NCI-H2107 treated with DMSO at 0.1 percent for 48 hours (cell line): Measurements from ENCODE around the gene FBRS.
"Not testable (repeated sequence)": the region's sequence is repeated elsewhere in the genome, so short reads cannot be mapped to it uniquely, and the experiment has no call there.

ENCODE experiments used
- DNase-seq: peaks from one replicate; lab custom pipeline; 2025; ENCODE audit not compliant: unreplicated experiment; lab: John Stamatoyannopoulos, UW

FBRS gene

DNA sequence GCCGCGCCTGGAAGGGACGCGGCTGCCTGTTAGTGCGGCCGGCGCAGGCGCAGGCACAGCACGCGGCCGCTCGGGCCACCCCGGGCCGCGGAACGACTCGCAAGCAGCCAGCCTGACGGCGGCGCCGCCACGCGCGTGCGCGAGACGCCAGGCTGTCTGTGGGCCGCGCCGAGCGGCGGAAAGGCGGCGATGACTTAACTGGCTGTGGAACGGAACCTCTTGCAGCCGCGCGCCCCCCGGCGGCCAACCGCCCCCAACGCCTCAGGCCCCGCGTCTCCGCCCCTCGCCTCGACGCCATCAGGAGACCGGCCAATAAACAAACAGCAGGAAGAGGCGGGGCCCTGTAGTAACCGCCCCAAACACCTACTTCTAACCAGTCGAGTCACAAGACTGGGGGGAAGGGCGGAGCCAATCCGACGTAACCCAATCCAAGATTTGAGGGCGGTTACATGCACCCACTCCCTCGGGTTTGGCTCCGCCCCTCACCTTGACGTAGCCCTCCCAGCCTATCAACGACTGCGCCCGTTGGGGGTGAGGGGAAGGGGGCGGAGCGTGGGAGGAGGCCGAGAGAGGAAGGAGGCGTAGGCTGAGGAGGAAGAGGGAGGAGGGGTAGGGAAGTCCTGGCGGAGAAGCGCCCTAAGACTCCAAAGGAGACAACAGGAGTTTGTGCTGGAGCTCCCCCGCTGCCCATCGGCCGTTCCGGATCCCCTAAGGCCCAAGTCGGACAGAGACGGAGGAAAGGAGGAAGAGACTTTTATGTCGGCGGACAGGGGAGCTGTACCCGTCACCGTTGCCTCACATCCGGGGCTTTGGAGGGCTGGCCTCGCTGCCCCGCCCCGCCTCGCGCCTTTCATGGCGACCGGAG lies at the start of gene FBRS:
Gene FBRS, plus strand, starts transcription at position 566 of the 865 bp plus-strand sequence. CDS start 1,088 bp downstream, outside the sequence.
- peak; percentile 99 for DNase-seq

DNA sequence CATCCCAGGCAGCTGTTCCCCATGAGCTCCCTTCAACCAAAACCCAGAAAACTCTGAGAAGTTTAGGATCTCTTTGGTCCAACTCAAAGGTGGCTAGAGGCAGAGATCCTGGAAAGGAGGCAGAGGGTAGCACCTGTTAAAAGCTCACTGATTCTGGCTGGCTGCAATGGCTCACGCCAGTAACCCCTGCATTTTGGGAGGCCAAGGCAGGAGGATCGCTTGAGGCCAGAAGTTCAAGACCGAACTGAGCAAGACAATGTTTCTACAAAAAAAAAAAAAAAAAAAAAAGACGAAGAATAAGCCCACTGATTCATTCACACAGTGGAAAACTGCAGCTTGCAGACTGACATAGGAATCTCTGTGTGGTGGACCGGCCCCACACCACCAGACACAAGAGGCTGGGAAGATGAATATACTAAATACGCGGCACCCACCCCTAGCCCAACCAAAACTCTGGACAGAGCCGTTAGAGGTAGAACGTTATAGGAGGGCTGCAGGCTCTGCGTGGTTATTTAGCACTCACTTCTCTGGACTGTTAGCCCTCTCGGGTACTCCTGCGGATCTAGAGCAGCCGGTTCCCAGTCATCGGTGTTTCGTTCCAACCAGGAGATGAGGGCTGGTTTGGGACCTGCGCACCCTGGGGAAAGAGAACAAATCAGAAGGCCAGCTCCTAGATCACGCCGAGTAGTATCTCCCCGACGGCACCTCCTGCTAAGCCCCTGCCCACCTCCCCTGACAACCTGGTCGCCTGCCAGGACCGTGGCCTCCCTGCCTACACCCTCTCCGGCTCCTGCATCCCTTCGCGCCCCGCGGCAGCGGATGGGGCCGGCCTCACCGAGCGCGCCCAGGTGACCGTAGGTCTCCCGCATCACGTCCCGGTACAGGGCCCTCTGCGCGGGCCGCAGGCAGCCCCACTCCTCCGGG lies 49.0 kb upstream of the FBRS start:
- DNase-seq: peak; percentile 12

DNA sequence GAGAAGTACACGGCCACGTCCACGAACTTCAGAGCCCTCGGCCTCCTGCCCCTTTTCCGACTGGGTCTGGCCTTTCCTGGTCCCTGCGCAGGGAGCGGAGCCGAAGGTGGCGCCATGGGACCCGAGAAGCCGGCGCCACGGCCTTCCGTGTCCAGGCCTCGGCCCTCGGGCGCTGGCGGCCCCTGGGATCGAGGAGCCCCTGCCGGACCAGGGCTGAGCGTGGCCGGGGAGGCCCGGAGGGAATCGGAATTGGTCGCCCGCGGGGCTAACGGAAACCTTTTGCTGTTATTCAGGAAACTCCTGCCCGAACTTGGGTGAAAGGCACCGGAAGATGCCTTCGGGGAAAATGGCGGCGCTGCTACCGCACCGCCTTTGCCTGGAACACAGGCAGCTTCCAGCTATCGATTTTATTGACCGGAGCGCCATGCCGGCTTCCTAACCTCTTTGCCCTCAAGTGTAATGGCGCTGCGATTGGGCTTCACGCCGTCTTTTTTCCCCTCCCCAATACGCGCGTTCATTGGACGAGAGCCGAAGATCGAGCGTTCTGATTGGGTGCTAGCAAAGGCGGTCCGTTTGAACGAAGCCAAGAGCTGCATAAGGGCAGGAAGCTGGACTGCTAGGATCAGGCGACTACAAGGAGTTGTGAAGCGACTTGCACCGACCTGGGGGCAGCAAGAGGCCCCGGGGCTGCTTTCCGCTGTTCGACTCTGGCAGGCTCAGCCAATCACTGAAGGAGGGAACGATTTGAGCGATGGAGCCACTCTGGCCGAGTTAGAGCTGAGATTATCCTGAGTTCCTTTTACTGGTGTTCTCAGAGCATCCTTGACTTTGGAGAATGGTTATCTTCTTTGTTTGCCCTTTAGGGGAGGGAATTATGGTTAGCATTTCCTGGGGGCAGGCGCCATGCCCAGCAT lies 48.0 kb upstream of the FBRS start, which contains the start of gene ZNF689:
Gene ZNF689, minus strand, starts transcription at position 464 of the 914 bp plus-strand sequence. Its CDS starts 348 bp downstream, at position 116.
- peak; percentile 93 for DNase-seq

DNA sequence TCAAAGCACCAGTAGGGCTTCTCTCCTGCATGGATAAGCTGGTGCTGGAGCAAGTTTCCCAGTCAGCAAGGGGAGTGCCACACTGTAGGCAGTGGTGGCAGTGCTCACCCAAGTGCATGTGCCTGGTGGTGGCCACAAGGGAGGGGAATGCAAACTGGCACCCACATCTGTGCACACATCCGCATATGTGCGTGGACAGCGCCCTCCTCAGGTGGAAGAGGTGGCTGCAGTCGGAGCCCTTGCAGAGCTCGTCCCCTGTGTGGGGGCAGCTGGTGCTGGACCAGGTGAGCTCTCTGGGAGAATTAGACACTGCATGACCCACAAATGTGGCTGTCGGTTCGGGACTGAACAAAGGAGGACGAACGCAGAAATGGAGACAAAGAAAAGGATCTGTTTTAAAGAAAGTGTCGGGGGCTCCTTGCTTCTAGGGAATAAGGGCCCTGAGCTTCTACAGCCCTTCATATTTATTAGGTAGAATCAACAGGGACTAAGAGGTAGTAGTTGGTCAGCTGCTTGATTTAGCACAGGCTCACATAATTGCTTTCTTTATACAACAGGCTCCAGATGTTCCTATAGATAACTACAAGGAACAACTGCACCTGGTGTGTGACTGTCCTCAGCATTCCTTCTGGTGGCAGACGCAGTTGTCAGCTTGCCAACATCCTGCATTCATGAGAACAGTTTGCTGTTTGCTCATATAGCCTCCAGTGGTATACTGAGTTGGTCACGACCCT lies 42.7 kb upstream of the FBRS start:
- DNase-seq: no peak

DNA sequence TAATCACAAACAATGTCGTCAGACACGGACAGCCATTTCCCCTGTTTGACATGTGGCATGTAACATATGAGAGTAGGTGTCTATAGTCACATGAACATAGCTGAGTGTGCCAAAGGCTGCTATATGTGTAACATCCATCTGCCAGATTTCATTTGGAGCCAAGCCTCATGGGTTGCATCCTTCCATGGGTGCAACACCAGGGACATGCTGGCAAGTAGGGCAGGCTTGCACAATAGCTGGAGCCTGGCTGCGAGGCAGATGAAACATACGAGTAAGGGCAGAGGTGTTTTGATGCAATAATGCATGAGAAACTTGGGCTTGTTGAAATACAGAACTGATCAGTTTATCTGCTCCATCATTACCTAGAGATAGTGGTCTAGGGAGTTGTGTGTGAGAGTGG lies 39.0 kb upstream of the FBRS start:
- DNase-seq: no peak

DNA sequence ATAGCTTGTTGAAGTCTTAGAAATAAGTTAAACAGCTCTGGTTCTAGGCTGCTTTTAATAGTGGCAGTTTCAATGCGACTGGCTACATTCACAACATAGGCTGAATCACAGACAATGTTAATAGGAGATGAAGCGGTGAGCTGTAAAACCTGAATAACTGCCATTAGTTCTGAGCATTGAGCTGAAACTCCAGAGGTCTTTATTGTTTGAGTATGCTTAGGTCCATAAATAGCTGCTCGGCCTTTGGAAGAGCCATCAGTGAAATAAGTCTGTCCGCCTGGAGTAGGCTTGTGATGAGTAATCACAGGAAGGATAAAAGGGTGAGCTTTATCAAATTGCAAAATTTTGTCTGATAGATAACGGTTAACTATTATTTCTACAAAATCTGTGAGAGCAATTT lies 38.6 kb upstream of the FBRS start:
- no peak for DNase-seq

DNA sequence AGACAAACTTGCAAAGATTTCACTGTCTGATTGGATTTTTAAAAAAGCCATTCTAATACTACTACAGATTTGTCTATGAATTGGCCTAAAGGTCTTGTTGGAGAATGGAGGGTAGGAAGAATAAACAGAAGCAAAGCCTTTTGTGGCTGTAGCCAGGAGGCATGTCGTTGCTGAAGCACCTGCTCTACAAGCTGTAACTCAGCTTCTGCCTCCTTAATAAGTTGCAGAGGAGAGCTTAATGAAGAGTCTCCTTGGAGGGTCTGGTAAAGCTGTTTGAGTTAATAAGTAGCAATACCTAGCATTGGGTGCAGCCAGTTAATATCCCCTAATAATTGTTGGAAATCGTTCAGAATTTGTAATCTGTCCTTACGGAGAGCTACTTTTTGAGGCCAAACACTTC lies 38.1 kb upstream of the FBRS start:
- DNase-seq: no peak

DNA sequence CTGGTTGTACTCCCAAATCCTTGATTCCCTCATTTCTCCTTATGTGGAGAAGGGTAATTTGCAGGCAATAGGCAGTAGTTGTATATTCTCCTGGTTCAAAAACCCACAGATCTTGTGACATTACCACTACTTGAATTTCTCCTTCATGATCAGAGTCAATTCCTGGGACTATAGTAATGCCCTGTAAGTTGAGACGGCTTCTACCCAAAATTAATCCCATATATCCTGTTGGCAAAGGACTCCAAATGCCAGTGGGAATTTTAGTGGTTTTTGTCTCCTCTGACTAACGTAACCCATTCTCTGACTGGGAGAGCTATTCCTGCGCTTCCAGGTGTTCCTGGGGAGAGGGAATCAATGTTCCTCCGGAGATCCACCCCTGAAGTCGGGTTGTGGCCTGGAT lies 36.5 kb upstream of the FBRS start:
- DNase-seq: no peak

DNA sequence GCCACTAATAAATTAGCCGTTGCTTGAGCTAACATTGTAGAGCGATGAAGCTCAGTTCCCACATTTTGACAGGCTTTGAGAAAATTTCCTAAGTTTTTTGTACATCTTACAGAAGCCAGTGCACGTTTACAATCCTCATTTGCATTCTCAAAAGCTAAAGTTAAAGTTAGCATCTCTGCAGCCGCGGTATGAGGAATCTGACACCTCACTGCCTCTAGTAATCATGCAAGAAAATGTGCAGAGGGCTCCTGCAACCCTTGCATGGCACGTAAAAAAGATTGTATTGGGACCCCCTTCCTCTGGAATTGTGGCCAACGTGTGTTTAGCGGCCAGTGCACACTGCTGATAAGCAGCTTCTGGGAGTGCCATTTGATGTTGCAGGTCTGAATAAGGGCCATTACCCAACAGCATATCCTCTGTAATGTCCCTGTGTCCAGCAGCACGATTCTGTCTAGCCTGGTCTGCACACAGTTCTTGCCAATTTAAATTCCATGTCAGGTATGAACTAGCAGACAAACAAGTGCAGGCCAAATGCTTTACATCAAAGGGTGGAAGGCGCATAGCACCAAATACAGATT lies 35.7 kb upstream of the FBRS start:
- no peak for DNase-seq

DNA sequence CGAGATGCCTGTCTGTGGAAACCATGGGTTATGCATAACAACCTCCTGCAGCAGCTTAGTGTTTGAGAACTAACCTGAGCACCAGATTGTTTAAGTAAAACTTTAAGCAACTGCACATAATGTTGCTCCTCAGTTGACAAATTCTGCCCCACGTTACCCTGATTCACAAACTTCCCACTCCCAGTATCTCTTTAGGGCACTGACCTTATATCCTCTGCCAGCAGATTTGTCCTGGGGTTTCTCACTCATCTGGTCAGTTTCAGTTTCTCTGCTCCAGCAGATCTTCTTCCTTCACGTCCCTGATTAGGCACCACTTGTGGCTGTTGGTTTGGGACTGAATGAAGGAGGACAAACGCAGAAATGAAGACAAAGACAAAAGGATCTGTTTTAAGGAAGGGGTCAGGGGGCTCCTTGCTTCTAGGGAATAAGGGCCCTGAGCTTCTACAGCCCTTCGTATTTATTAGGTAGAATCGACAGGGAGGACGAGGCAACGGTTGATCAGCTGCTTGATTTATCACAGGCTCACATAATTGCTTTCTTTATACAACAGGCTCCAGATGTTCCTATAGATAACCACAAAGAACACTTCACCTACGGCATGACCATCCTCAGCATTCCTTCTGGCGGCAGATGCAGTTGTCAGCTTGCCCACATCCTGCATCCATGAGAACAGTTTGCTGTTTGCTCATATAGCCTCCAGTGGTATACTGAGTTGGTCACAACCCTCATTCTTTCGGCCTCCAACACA lies 34.5 kb upstream of the FBRS start:
- DNase-seq: no peak

DNA sequence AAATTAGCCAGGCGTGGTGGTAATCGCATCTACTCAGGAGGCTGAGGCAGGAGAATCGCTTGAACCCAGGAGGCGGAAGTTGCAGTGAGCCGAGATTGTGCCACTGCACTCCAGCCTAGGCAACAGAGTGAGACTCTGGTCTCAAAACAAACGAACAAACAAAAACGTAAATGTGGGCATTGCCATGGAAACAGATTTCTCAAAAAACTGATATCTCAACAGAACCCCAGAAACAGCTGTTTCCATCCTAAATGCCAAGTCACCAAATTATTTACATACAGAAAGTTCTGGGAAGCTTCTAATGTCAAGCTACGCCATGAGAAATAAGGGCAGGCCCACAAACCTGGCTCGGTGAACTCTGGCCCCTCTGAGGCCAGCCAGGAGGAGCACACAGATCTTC lies 32.0 kb upstream of the FBRS start:
- no peak for DNase-seq

DNA sequence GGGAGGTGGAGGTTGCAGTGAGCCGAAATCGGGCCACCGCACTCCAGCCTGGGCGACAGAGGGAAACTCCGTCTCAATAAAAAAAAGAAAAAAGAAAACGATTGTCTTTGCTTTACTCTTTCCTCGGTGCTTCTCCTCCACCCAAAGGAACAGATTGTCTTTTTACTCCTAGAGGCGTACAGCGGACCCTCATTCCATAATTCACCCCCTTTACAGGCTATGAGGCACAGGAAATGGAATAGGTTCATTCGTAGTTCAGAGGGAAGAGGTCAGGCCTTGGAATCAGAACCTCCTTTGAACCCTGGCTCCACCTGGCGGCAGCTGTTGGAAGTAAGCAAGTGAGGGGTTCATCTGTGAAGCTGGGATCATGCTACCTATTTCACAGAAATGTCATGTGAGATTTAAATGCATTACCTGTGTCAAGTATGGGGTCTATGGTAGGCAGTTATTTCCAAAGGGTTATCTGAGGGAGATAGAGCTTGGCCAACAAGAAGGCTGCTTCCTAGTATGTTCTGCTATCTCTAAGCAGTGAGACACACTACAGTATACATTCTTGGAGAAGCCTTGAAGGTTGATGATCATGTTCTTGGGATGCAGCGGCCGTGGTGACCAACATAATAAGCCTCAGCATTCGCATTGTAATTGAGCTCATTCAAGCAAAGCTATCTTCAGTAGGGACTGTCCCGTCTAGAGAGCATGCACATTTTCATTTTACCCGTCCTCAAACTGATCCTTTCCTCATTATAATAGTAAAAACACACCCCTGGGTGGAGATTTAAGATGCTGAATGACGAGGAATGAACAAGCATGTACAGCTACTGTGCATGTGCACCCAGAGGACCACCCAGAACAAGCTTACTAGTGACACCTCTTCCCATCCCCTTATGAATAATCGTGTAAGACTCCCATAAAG lies 29.3 kb upstream of the FBRS start:
- peak; percentile 82 for DNase-seq

DNA sequence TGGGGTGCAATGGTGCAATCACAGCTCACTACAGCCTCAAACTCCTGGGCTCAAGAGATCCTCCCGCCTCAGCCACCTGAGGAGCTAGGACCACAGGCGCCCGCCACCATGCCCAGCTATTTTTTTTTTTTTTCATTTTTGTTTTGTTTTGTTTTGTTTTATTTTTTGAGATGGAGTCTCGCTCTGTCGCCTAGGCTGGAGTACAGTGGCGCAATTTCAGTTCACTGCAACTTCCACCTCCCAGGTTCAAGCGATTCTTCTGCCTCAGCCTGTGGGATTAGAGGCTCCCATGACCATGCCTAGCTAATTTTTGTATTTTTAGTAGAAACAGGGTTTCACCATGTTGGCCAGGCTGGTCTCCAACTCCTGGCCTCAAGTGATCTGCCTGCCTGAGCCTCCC lies 25.8 kb upstream of the FBRS start:
- DNase-seq: not testable (repeated sequence)

DNA sequence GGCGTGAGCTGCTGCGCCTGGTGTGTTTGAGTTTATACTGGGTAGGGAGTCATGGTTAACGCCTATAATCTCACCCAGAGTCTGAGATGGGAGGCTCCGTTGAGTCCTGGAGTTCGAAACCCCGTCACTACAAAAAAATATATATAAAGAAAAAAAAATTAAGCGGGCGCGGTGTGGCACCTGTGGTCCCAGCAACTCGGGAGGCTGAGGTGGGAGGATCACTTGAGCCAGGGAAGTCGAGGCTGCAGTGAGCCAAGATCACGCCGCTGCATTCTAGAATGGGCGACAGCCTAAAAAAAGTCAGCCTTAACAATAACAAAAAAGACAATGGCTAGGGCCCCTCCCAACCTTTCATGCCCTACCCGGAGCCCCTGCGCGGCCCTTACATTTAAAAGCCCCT lies 24.7 kb upstream of the FBRS start:
- DNase-seq: no peak

DNA sequence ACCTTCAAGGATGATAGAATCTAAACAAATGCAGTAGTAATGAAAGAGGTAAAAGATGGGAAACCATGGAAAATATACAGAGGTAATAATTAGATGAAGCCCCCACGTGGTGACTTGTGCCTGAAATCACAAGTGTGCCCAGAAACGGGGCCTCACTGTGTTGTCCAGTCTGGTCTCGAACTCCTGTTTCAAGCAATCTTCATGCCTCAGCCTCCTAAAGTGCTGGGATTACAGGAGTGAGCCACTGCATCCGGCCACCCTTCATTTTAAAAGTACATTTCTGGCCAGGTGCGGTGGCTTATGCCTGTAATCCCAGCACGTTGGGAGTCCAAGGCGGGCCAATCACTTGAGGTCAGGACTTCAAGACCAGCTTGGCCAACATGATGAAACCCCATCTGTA lies 21.6 kb upstream of the FBRS start:
- no peak for DNase-seq

DNA sequence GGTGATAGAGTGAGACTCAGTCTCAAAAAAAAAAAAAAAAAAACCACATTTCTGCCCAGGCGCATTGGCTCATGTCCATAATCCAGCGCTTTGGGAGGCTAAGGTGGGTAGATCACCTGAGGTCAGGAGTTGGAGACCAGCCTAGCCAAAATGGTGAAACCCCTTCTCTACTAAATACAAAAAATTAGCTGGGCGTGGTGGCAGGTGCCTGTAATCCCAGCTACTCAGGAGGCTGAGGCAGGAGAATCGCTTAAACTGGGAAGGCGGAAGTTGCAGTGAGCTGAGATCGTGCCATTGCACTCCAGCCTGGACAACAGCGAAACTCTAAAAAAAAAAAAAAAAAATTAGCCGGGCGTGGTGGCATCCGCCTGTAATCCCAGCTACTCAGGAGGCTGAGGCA lies 21.1 kb upstream of the FBRS start:
- DNase-seq: not testable (repeated sequence)

DNA sequence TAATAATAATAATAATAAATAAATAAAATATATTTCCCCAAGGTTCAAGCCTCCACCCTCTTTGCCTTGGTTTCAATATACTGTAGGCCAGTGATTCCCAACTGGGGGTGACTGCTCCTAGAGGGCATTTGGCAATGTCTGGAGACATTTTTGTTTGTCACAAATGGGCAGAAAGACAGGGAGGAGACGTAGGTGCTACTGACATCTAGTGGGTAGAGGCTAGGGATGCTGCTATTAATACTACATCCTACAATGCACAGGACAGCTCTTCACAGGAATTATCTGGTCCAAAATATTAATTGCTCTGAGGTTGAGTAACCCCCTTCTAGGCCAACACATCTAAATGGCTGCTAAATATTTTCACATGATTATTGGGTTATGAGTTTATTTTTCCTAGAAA lies 20.3 kb upstream of the FBRS start:
- DNase-seq: peak; percentile 57

DNA sequence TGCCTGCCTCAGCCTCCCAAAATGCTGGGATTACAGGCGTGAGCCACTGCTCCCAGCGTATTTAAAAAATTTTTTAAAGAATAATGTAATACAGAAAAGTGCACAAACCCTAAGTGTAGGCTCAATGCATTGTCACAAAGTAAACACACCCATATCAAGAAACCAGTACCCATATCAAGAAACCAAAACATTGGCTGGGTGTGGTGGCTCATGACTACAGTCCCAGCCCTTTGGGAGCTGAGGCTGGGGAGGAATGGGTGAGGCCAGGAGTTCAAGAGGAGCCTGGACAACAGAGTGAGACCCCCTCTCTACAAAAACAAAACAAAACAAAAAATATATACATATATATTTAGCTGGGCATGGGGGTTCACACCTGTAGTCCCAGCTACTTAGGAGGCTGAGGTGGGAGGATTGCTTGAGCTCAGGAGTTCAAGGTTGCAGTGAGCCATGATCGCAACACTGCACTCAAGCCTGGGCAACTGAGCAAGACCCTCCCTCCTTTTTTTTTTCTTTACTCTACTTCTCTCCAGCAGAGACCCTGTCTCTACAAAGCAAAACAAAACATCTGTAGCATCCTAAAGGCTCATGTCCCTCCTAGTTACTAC lies 16.8 kb upstream of the FBRS start:
- DNase-seq: no peak
